ENCODE measurements around the gene NR2F1-AS1. TPM values are rescaled to one million over a fixed set of nuclear protein-coding genes. Genes with fewer than 3 reads are reported as not detected.

NR2F1-AS1 gene
- polyA plus RNA-seq, 2 of the 4 experiments (the other 2 are of a cell fraction): 5.5 to 8.3 TPM

DNA sequence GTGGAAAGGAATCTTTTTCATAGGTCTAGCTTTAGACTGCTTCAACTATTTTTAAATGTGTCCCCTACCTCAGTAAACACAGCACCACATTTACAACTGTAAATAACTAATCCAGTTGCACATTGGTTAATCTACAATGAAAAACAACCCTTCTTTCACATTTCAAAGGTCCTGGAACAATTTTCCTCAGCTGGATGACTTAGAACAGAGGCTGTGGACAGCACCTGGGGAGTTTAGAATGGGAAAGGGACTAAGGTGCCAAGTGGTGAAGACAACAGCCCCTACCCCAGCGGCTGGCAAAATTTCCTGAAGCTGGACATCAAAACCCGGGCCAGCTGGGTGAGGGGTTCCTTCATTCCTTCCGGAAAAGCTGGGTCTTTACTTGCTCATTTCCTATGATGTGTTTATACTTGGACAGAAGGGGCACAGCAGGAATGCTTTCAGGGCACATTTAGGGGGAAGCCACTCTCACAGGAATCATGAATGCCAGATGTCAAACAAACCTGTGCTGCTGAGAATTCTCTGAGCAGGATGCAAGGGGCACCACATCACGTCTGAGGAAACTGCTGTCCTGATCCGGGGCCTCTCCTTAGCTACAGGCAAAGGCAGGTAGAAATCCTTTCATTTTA, 158.3 kb downstream of the NR2F1-AS1 start:
- TF ChIP-seq ZNF302 (CRISPR knock-in tag; IDR thresholded peaks at IDR 0.05): no peak
- TF ChIP-seq EP300 (IDR thresholded peaks at IDR 0.05): no peak
- no peak for TF ChIP-seq EHMT2 (IDR thresholded peaks at IDR 0.05; ENCODE audit: low read depth)
- TF ChIP-seq PHF8 (IDR thresholded peaks at IDR 0.05; ENCODE audit: borderline replicate concordance, low read depth): no peak
- TF ChIP-seq RCOR1 (IDR thresholded peaks at IDR 0.05; ENCODE audit: low read depth, low read length): no peak
- TF ChIP-seq ZFP36 (IDR thresholded peaks at IDR 0.05; ENCODE audit: borderline replicate concordance, partially characterized antibody): no peak
- no peak for TF ChIP-seq CHD4 (IDR thresholded peaks at IDR 0.05; ENCODE audit: borderline replicate concordance)
- TF ChIP-seq HDAC2 (IDR thresholded peaks at IDR 0.05): no peak
- TF ChIP-seq RNF2 (IDR thresholded peaks at IDR 0.05; ENCODE audit: borderline replicate concordance, low read depth): no peak
- TF ChIP-seq, protein P1, sequence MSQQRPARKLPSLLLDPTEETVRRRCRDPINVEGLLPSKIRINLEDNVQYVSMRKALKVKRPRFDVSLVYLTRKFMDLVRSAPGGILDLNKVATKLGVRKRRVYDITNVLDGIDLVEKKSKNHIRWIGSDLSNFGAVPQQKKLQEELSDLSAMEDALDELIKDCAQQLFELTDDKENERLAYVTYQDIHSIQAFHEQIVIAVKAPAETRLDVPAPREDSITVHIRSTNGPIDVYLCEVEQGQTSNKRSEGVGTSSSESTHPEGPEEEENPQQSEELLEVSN (IDR thresholded peaks at IDR 0.05; ENCODE audit: borderline replicate concordance, low read depth): no peak
- ATAC-seq (no peak), FAIRE-seq (no peak), DNase-seq (ENCODE audit: low read depth in 1 of 2, low spot score in 1 of 2) (no peak)
- Histone ChIP-seq H3K27ac (no peak overlapping the region), H3K4me2 (no peak overlapping the region), H3K4me3 (no peak overlapping the region), H3K9me3 (no peaks in the 10 kb centered on the region), H3K4me1 (no peaks in the 10 kb centered on the region)
- WGBS (ENCODE audit: missing lambda C conversion rate): 75% methylated on average over 5 of the region's 5 CpGs
- POLR2A ChIA-PET: no interaction called here
- CTCF ChIA-PET: no interaction called here

DNA sequence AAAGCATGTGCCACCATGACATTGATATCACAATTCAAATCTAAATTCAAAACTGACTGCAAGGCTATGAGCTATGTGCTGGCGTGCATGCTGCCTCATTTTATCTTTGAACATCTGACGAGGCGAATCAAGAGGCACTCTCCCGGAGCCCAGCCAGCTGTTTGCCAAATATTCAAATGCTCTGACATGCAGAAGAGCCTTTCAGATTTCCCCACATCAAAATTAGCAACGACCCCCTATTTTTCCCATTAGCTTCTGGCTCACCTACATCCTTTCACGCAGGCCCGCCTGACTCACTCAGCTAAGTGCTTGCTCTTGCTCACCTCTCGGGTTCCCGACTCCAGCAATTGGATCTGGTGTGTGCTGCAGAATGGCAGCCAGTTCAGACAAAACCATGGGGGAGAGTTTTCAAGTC, 159.0 kb downstream of the NR2F1-AS1 start:
- Histone ChIP-seq H3K4me1 (no peaks in the 10 kb centered on the region), H3K4me3 (no peak overlapping the region), H3K4me2 (no peak overlapping the region), H3K9me3 (no peaks in the 10 kb centered on the region), H3K27ac (no peak overlapping the region)
- no peak for FAIRE-seq
- TF ChIP-seq GATA3 (IDR thresholded peaks at IDR 0.05; ENCODE audit: borderline replicate concordance): no peak
- TF ChIP-seq HOXA7 (CRISPR knock-in tag; IDR thresholded peaks at IDR 0.05): no peak
- no peak for TF ChIP-seq MYC (IDR thresholded peaks at IDR 0.05; ENCODE audit: borderline replicate concordance, low read length)
- TF ChIP-seq, protein P2, sequence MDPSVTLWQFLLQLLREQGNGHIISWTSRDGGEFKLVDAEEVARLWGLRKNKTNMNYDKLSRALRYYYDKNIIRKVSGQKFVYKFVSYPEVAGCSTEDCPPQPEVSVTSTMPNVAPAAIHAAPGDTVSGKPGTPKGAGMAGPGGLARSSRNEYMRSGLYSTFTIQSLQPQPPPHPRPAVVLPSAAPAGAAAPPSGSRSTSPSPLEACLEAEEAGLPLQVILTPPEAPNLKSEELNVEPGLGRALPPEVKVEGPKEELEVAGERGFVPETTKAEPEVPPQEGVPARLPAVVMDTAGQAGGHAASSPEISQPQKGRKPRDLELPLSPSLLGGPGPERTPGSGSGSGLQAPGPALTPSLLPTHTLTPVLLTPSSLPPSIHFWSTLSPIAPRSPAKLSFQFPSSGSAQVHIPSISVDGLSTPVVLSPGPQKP (IDR thresholded peaks at IDR 0.05; ENCODE audit: low read depth, low read length): no peak
- no peak for TF ChIP-seq ESRRA (IDR thresholded peaks at IDR 0.05; ENCODE audit: borderline replicate concordance, low read length)
- no peak for TF ChIP-seq CHD4 (IDR thresholded peaks at IDR 0.05; ENCODE audit: borderline replicate concordance)
- ChIA-PET CTCF (interaction anchor here (0.8 to 1.2 kb wide), 3 partner anchors 9 to 10 kb away, joined by 3 to 4 read pairs (median 3); no protein-coding TSS in a partner anchor), POLR2A (no interaction called here)
- DNase-seq (ENCODE audit: low read depth in 1 of 2, low spot score in 1 of 2): no peak
- WGBS (ENCODE audit: missing lambda C conversion rate): 88% methylated on average over 9 of the region's 9 CpGs
- no peak for ATAC-seq

DNA sequence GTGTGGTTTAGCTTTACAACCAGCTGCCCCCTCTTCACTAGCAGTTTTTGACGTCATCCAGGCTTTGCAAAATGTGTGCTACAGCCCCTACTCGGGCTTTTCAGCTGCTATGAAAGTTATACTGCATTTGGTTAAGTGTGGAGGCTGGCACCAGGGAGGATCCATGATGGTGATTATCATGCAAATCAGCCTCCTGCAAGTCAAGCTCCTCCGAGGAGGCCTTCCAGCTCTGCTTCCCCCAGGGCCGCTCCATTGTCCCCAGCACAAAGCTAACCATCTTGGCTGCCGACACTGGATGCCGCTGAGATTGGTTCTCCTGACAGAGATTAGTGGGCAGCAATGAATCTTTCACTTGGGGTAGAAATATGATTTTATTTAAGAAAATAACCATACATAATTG, 159.6 kb downstream of the NR2F1-AS1 start:
- 80% methylated on average over 6 of the region's 6 CpGs for WGBS (ENCODE audit: missing lambda C conversion rate)
- ChIA-PET POLR2A (no interaction called here), CTCF (interaction anchor here (0.8 to 1.2 kb wide), 3 partner anchors 8 to 9 kb away, joined by 3 to 4 read pairs (median 3); no protein-coding TSS in a partner anchor)
- H3K27ac ChIP-seq: no peak overlapping the region
- no peaks in the 10 kb centered on the region for H3K4me1 ChIP-seq
- ATAC-seq: no peak
- no peaks in the 10 kb centered on the region for H3K9me3 ChIP-seq
- DNase-seq (ENCODE audit: low read depth in 1 of 2, low spot score in 1 of 2): no peak
- no peak overlapping the region for H3K4me3 ChIP-seq
- H3K4me2 ChIP-seq: no peak overlapping the region
- FAIRE-seq: no peak
- TF ChIP-seq HOXB13 (CRISPR knock-in tag; IDR thresholded peaks at IDR 0.05; ENCODE audit: low read depth): no peak
- TF ChIP-seq RFX5 (IDR thresholded peaks at IDR 0.05): no peak
- no peak for TF ChIP-seq HEYL (CRISPR knock-in tag; IDR thresholded peaks at IDR 0.05)
- no peak for TF ChIP-seq EP300 (IDR thresholded peaks at IDR 0.05)
- no peak for TF ChIP-seq SREBF2 (IDR thresholded peaks at IDR 0.05)
- no peak for TF ChIP-seq FOSB (CRISPR knock-in tag; IDR thresholded peaks at IDR 0.05)
- no peak for TF ChIP-seq NPAS2 (CRISPR knock-in tag; IDR thresholded peaks at IDR 0.05; ENCODE audit: borderline replicate concordance)
- TF ChIP-seq, protein P3, sequence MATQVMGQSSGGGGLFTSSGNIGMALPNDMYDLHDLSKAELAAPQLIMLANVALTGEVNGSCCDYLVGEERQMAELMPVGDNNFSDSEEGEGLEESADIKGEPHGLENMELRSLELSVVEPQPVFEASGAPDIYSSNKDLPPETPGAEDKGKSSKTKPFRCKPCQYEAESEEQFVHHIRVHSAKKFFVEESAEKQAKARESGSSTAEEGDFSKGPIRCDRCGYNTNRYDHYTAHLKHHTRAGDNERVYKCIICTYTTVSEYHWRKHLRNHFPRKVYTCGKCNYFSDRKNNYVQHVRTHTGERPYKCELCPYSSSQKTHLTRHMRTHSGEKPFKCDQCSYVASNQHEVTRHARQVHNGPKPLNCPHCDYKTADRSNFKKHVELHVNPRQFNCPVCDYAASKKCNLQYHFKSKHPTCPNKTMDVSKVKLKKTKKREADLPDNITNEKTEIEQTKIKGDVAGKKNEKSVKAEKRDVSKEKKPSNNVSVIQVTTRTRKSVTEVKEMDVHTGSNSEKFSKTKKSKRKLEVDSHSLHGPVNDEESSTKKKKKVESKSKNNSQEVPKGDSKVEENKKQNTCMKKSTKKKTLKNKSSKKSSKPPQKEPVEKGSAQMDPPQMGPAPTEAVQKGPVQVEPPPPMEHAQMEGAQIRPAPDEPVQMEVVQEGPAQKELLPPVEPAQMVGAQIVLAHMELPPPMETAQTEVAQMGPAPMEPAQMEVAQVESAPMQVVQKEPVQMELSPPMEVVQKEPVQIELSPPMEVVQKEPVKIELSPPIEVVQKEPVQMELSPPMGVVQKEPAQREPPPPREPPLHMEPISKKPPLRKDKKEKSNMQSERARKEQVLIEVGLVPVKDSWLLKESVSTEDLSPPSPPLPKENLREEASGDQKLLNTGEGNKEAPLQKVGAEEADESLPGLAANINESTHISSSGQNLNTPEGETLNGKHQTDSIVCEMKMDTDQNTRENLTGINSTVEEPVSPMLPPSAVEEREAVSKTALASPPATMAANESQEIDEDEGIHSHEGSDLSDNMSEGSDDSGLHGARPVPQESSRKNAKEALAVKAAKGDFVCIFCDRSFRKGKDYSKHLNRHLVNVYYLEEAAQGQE (IDR thresholded peaks at IDR 0.05): no peak
- TF ChIP-seq, protein P4, sequence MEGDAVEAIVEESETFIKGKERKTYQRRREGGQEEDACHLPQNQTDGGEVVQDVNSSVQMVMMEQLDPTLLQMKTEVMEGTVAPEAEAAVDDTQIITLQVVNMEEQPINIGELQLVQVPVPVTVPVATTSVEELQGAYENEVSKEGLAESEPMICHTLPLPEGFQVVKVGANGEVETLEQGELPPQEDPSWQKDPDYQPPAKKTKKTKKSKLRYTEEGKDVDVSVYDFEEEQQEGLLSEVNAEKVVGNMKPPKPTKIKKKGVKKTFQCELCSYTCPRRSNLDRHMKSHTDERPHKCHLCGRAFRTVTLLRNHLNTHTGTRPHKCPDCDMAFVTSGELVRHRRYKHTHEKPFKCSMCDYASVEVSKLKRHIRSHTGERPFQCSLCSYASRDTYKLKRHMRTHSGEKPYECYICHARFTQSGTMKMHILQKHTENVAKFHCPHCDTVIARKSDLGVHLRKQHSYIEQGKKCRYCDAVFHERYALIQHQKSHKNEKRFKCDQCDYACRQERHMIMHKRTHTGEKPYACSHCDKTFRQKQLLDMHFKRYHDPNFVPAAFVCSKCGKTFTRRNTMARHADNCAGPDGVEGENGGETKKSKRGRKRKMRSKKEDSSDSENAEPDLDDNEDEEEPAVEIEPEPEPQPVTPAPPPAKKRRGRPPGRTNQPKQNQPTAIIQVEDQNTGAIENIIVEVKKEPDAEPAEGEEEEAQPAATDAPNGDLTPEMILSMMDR (IDR thresholded peaks at IDR 0.05): no peak
- TF ChIP-seq, protein P2 (IDR thresholded peaks at IDR 0.05; ENCODE audit: low read depth, low read length): no peak
- no peak for TF ChIP-seq JUNB (IDR thresholded peaks at IDR 0.05)
- TF ChIP-seq CBX2 (IDR thresholded peaks at IDR 0.05; ENCODE audit: borderline replicate concordance, low read depth): no peak
- TF ChIP-seq PHF8 (IDR thresholded peaks at IDR 0.05; ENCODE audit: borderline replicate concordance, low read depth): no peak

Data from A549 (cell line).